Esophagus squamous epithelium (tissue), 4 donors: Measurements from ENCODE around the gene TGFBR3.

Source experiments
- CTCF ChIP-seq, 6 experiments: fragments of 450-650 bp in 4 of 6; fragments of 200-600 bp in 2 of 6; sonication (generic) in 2 of 6; IDR thresholded peaks; one replicate each; pipeline ENCODE4 v1.5.1; 2016 to 2019; ENCODE audit warnings: antibody characterized with exemption in 6 of 6, mild to moderate bottlenecking in 4 of 6, moderate library complexity in 4 of 6
- POLR2A ChIP-seq, 4 donors: fragments of 450-650 bp; IDR thresholded peaks; one replicate each; pipeline ENCODE4 v1.6.1; 2017; ENCODE audit warnings: antibody characterized with exemption in 4 of 4, mild to moderate bottlenecking in 4 of 4, moderate library complexity in 3 of 4

- TF ChIP-seq POLR2A (IDR thresholded peaks at IDR 0.05) (no peak), CTCF (IDR thresholded peaks at IDR 0.05) (no peak)
Observed at GRCh38 chr1:91693557-91693956, 192.4 kb downstream of the TGFBR3 start.
